ENCODE data around the gene MPG.

- TF ChIP-seq EZH2phosphoT487 (IDR thresholded peaks at IDR 0.05; ENCODE audit: borderline replicate concordance, low read depth, low read length), result no peak
- TF ChIP-seq, protein P1, sequence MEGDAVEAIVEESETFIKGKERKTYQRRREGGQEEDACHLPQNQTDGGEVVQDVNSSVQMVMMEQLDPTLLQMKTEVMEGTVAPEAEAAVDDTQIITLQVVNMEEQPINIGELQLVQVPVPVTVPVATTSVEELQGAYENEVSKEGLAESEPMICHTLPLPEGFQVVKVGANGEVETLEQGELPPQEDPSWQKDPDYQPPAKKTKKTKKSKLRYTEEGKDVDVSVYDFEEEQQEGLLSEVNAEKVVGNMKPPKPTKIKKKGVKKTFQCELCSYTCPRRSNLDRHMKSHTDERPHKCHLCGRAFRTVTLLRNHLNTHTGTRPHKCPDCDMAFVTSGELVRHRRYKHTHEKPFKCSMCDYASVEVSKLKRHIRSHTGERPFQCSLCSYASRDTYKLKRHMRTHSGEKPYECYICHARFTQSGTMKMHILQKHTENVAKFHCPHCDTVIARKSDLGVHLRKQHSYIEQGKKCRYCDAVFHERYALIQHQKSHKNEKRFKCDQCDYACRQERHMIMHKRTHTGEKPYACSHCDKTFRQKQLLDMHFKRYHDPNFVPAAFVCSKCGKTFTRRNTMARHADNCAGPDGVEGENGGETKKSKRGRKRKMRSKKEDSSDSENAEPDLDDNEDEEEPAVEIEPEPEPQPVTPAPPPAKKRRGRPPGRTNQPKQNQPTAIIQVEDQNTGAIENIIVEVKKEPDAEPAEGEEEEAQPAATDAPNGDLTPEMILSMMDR (conservative IDR thresholded peaks at IDR 0.05; ENCODE audit: low read length), result no peak
Observed at GRCh38 chr16:74747-75334, 3.2 kb upstream of the MPG start.
